ENCODE results near the gene MBOAT7.
"Not testable (repeated sequence)": the region's sequence is repeated elsewhere in the genome, so short reads cannot be mapped to it uniquely, and the experiment has no call there.

MBOAT7 gene

DNA sequence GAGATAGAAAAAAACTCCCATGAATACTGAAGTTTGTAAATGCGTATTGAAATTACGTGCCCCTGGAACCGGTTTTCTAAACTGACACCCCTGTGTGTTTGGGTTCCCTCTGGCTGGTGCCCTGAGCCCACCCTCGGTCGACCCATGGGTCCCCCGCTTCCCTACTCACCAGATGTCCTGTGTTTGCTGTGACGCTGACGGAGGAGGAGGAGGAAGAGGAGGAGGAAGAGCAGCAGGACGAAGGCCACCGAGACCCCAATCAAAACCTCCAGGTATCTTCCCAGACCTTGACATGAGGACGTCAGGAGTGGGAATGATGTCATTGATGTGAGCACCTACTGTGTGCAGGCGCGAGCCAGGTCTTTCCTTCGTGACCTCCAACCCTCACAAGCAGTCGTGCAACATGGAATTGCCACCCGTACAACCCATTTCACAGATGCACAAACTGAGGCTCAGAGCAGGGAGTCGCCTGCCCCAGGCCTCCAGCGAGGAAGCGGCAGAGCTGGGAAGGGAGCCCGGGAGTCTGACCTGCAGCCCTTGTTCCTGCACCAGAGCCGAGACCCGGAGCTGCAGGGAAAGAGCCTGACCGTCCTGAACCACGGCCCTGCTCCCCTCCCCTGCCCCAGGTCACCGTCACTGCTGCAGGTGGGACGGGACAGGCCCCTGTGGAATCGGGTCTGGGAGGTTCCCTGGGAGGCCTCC is 29.7 kb upstream of the MBOAT7 start:
- Histone ChIP-seq H3K9me3 (ENCODE audit: control insufficient read depth, low read length) (no peaks in the 10 kb centered on the region), H3K36me3 (ENCODE audit: control insufficient read depth, insufficient read depth, low read length, severe bottlenecking) (peaks cover 13% of the 10 kb centered on the region), H3K27me3 (replicated peaks; ENCODE audit: control insufficient read depth, insufficient read depth, low read length) (peaks cover 15% of the 10 kb centered on the region), H3K9ac (ENCODE audit: low read length) (no peak overlapping the region), H3K4me3 (ENCODE audit: low read length) (no peak overlapping the region), H3K4me1 (ENCODE audit: control insufficient read depth, insufficient read depth, low read length) (no peaks in the 10 kb centered on the region)
- DNase-seq (ENCODE audit: low read depth), result no peak

DNA sequence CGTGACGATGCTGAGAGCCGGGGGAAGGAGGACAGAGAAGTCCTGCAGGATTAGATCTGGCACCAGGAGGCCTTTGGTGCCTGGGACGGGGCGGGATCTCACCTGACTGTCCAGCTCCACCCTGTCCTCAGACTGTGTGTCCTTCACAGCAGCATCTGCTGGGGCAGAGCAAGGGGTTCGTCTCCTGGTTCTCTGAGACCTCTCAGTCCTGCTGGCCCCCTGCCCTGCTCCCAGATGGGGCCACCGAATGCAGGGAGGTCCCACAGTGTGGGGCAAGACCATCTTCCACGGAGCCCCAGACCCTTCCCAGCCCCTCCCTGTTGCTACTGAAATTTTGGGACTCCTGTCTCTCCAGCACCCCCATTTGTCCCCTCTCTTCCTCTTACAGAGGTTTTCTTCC is 28.9 kb upstream of the MBOAT7 start:
- Histone ChIP-seq H3K36me3 (ENCODE audit: control insufficient read depth, insufficient read depth, low read length, severe bottlenecking) (peaks cover 13% of the 10 kb centered on the region), H3K9ac (ENCODE audit: low read length) (no peak overlapping the region), H3K4me3 (ENCODE audit: low read length) (no peak overlapping the region), H3K27me3 (replicated peaks; ENCODE audit: control insufficient read depth, insufficient read depth, low read length) (peaks cover 8% of the 10 kb centered on the region), H3K9me3 (ENCODE audit: control insufficient read depth, low read length) (no peaks in the 10 kb centered on the region), H3K4me1 (ENCODE audit: control insufficient read depth, insufficient read depth, low read length) (no peaks in the 10 kb centered on the region)
- no peak for DNase-seq (ENCODE audit: low read depth)

DNA sequence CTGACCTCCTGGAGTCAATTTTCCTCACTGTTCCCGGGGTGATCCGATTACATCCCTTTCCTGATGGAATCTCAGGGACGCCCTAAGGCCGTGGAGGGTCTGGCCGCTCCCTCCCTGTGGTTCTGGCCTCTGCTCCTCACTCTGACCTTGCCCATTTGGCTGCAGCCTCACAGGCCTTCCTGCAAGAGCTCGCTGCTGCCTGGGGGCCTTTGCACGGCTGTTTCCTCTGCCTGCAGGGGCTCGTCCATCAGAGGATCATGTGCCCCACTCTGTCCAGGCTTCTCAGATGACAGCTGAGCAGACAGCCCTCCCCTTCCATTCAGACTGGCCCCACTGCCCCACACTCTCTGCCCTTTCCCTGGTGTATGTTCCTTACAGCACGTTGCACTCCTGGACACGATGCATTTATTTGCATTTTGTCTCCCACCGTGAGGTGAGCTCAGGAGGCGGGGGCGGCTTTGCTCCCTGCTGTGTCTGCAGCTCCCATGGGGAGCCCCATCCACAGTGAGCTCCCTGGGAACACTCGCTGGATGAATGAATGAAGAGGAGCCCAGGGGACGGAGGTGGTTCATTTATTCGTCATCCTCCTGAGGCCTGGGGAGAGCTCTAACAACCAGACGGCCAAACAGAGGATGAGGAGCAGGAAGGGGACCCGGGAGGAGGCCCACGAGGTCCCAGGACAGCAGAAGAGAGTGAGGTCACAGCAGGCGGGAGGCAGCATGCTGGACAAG is 28.3 kb upstream of the MBOAT7 start:
- H3K27me3 ChIP-seq (replicated peaks; ENCODE audit: control insufficient read depth, insufficient read depth, low read length); DNase-seq (ENCODE audit: low read depth); H3K4me1 ChIP-seq (ENCODE audit: control insufficient read depth, insufficient read depth, low read length); H3K9ac ChIP-seq (ENCODE audit: low read length); H3K4me3 ChIP-seq (ENCODE audit: low read length); H3K9me3 ChIP-seq (ENCODE audit: control insufficient read depth, low read length): not testable (repeated sequence)
- peaks cover 15% of the 10 kb centered on the region for H3K36me3 ChIP-seq (ENCODE audit: control insufficient read depth, insufficient read depth, low read length, severe bottlenecking)

DNA sequence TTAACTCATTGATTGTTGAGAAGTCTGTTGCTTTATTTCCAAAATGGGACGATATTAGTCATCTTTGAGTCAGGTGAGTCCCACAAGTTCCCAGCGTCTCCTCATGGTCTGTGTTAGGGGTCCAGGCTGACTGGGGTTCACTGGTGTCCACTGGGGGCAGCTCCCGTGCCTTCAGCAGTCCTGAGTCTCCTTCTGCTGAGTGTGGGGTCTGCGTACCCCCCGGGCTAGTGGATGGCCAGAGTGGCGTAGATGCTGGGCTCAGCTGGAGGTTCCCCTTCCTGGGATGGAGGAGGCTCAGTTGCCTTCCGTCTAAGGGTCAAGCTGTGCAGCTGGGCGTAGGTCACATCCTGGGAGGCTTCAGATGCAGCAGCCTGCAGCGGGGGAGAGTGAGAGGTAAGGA is 27.5 kb upstream of the MBOAT7 start:
- Histone ChIP-seq H3K36me3 (ENCODE audit: control insufficient read depth, insufficient read depth, low read length, severe bottlenecking) (peaks cover 17% of the 10 kb centered on the region), H3K4me1 (ENCODE audit: control insufficient read depth, insufficient read depth, low read length) (no peaks in the 10 kb centered on the region), H3K9ac (ENCODE audit: low read length) (no peak overlapping the region), H3K4me3 (ENCODE audit: low read length) (no peak overlapping the region), H3K9me3 (ENCODE audit: control insufficient read depth, low read length) (no peaks in the 10 kb centered on the region), H3K27me3 (replicated peaks; ENCODE audit: control insufficient read depth, insufficient read depth, low read length) (no peaks in the 10 kb centered on the region)
- DNase-seq (ENCODE audit: low read depth), result no peak

DNA sequence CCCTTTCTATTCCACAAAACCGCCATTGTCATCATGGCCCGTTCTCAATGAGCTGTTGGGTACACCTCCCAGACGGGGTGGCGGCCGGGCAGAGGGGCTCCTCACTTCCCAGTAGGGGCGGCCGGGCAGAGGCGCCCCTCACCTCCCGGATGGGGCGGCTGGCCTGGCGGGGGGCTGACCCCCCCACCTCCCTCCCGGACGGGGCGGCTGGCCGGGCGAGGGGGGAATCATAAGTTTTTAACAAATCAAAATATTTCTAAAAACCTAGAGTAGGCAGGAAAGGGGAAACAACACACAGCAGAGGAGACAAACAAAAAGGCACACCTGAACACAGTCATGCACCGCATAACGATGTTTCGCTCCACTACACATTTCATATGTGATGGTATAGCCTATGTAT is 25.4 kb upstream of the MBOAT7 start:
- not testable (repeated sequence) for H3K9me3 ChIP-seq (ENCODE audit: control insufficient read depth, low read length); H3K27me3 ChIP-seq (replicated peaks; ENCODE audit: control insufficient read depth, insufficient read depth, low read length); DNase-seq (ENCODE audit: low read depth); H3K9ac ChIP-seq (ENCODE audit: low read length); H3K4me3 ChIP-seq (ENCODE audit: low read length)
- Histone ChIP-seq H3K4me1 (ENCODE audit: control insufficient read depth, insufficient read depth, low read length) (peaks cover 13% of the 10 kb centered on the region), H3K36me3 (ENCODE audit: control insufficient read depth, insufficient read depth, low read length, severe bottlenecking) (peaks cover 17% of the 10 kb centered on the region)

DNA sequence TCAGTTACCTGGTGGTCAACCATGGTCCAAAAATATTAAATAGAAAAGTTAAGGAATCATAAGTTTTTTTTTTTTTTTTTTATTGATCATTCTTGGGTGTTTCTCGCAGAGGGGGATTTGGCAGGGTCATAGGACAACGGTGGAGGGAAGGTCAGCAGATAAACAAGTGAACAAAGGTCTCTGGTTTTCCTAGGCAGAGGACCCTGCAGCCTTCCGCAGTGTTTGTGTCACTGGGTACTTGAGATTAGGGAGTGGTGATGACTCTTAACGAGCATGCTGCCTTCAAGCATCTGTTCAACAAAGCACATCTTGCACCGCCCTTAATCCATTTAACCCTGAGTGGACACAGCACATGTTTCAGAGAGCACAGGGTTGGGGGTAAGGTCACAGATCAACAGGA is 24.8 kb upstream of the MBOAT7 start:
- not testable (repeated sequence) for H3K4me3 ChIP-seq (ENCODE audit: low read length); H3K27me3 ChIP-seq (replicated peaks; ENCODE audit: control insufficient read depth, insufficient read depth, low read length); DNase-seq (ENCODE audit: low read depth); H3K9ac ChIP-seq (ENCODE audit: low read length); H3K9me3 ChIP-seq (ENCODE audit: control insufficient read depth, low read length)
- peaks cover 18% of the 10 kb centered on the region for H3K4me1 ChIP-seq (ENCODE audit: control insufficient read depth, insufficient read depth, low read length)
- H3K36me3 ChIP-seq (ENCODE audit: control insufficient read depth, insufficient read depth, low read length, severe bottlenecking), result peaks cover 15% of the 10 kb centered on the region

DNA sequence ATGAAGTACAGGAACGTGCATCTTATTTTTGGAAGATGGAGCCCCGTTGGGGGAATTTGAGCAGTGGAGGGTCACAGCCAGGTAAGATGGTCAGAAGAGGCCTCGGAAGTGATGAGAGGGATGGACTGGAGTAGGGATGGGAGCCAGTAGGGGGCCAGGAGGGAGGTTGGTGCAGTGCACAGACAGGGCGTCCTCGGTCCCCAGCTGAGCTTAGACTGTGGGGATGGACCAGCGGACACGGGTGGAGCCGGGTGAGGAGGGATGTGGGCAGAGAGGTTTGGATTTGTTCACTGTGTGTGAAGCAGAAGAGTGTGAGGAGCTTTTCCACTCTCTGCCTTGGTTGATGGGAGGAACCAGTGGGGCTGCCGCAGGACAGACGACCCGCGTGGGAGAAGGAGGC is 21.9 kb upstream of the MBOAT7 start:
- H3K9ac ChIP-seq (ENCODE audit: low read length), result no peak overlapping the region
- peaks cover 48% of the 10 kb centered on the region for H3K4me1 ChIP-seq (ENCODE audit: control insufficient read depth, insufficient read depth, low read length)
- no peak overlapping the region for H3K4me3 ChIP-seq (ENCODE audit: low read length)
- H3K27me3 ChIP-seq (replicated peaks; ENCODE audit: control insufficient read depth, insufficient read depth, low read length), result no peaks in the 10 kb centered on the region
- H3K9me3 ChIP-seq (ENCODE audit: control insufficient read depth, low read length), result no peaks in the 10 kb centered on the region
- peaks cover 29% of the 10 kb centered on the region for H3K36me3 ChIP-seq (ENCODE audit: control insufficient read depth, insufficient read depth, low read length, severe bottlenecking)
- DNase-seq (ENCODE audit: low read depth), result no peak

DNA sequence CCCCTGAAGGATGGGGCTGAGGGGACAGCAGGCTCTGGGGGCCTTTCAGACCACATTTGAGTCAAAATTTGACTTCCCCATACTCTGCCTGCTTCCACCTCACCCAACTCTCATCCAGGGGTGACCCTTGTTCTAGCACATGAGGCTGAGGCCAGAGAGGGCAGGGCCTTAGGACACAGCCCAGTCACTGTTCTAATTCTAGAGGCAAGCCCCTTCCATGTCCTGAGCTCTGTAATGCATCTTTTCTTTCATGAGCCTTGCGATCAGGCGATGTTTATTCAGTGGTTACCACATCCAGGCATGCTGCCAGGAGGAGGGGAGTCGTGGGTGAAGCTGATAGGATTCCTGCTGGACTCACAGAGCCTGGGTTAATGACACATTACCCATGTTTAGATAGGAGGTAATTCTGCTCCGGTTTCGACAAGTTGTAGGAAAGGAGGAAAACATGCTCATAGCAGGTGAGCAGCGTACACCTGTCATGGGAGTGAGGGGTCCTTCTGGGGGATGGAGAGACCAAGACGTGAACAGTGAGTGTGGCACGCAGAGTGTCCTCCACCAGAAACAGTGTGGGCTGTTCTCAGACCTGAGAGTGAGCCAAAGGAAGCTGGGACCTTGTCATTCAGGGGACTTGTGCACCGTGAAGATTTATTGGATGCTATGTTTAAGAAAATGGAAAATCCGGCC is 20.6 kb upstream of the MBOAT7 start:
- peaks cover 61% of the 10 kb centered on the region for H3K4me1 ChIP-seq (ENCODE audit: control insufficient read depth, insufficient read depth, low read length)
- peaks cover 39% of the 10 kb centered on the region for H3K36me3 ChIP-seq (ENCODE audit: control insufficient read depth, insufficient read depth, low read length, severe bottlenecking)
- DNase-seq (ENCODE audit: low read depth), result peak; percentile 97
- H3K4me3 ChIP-seq (ENCODE audit: low read length), result peak overlapping the region; percentile 42
- no peaks in the 10 kb centered on the region for H3K27me3 ChIP-seq (replicated peaks; ENCODE audit: control insufficient read depth, insufficient read depth, low read length)
- H3K9ac ChIP-seq (ENCODE audit: low read length), result peak overlapping the region; percentile 72
- no peaks in the 10 kb centered on the region for H3K9me3 ChIP-seq (ENCODE audit: control insufficient read depth, low read length)

DNA sequence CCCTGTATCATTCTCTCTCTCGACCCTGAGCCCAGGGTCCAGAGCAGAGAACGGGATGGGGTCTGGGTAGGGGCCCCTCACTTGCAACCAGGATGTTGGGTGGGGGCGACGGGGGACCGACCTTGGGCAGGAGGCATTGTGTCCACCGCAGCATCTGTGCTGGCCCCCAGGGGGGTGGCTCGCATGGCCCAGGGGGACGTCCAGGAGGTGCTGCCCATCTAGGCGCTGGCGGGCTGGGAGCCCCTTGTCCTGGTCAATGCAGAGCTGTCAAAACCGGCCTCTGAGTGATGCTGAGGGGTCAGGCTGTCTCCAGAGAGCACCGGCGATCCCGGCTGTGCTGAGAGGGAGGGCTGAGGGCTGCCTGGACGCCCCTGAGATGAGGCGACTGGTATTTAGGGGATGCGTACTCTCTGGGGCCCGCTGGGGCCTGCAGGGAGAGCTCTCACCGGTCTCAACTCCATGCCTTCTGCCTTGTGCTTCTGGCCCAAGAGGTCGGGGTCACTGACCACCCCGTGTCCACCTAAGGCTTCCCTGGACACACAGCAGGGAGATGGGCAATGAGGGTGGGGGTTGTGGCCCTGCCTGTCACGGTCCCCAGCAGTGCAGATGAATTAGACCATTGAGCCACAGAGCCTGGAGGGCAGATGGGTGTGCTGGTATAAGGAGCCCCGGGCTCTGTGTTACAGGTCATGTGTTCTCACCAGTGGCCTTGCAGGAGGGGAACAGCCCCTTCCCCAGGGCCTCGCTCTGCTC is 19.9 kb upstream of the MBOAT7 start:
- Histone ChIP-seq H3K27me3 (replicated peaks; ENCODE audit: control insufficient read depth, insufficient read depth, low read length) (no peaks in the 10 kb centered on the region), H3K4me3 (ENCODE audit: low read length) (peak overlapping the region; percentile 14), H3K4me1 (ENCODE audit: control insufficient read depth, insufficient read depth, low read length) (peaks cover 68% of the 10 kb centered on the region), H3K9me3 (ENCODE audit: control insufficient read depth, low read length) (no peaks in the 10 kb centered on the region), H3K36me3 (ENCODE audit: control insufficient read depth, insufficient read depth, low read length, severe bottlenecking) (peaks cover 46% of the 10 kb centered on the region), H3K9ac (ENCODE audit: low read length) (peak overlapping the region; percentile 58)
- DNase-seq (ENCODE audit: low read depth), result no peak

DNA sequence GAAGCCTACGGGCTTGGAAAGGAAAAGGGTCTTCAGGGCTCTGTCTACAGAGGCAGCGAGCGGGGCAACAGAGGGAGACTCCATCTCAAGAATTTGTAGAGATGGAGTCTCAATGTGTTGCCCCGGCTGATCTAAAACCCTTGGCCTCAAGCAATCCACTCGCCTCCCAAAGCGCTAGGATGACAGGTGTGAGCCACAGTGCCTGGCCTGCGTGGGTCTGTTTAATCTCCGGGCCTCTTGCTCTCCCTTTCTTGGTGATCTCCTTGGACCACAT is 19.3 kb upstream of the MBOAT7 start:
- no peaks in the 10 kb centered on the region for H3K9me3 ChIP-seq (ENCODE audit: control insufficient read depth, low read length)
- H3K4me3 ChIP-seq (ENCODE audit: low read length), result no peak overlapping the region
- peaks cover 73% of the 10 kb centered on the region for H3K4me1 ChIP-seq (ENCODE audit: control insufficient read depth, insufficient read depth, low read length)
- peak overlapping the region; percentile 58 for H3K9ac ChIP-seq (ENCODE audit: low read length)
- H3K36me3 ChIP-seq (ENCODE audit: control insufficient read depth, insufficient read depth, low read length, severe bottlenecking), result peaks cover 48% of the 10 kb centered on the region
- no peak for DNase-seq (ENCODE audit: low read depth)
- no peaks in the 10 kb centered on the region for H3K27me3 ChIP-seq (replicated peaks; ENCODE audit: control insufficient read depth, insufficient read depth, low read length)
